Omental fat pad (tissue), 4 donors: ENCODE measurements around the gene DLG2. TPM values are rescaled to one million over a fixed set of nuclear protein-coding genes. Genes with fewer than 3 reads are reported as not detected.
"Not testable (repeated sequence)": the region's sequence is repeated elsewhere in the genome, so short reads cannot be mapped to it uniquely, and the experiment has no call there.

Source experiments
- ATAC-seq: fragments of 150-250 bp; one replicate; pipeline ENCODE4 v1.9.1; 2016; ENCODE audit warnings: mild to moderate bottlenecking, moderate library complexity; ENCODE audit not compliant: low FRiP score
- DNase-seq: peaks from one replicate; pipeline ENCODE4 v3.0.0-alpha.2; 2019; ENCODE audit warnings: low spot score
- total RNA-seq, 4 donors: library from RNA; depleted of rRNA; stranded (reverse); fragments of >200 nt; gene quantifications; one replicate each; pipeline ENCODE4 v1.1.0, GENCODE V29; 2016
- TF ChIP-seq, protein P1 (sequence below), 3 donors: fragments of 450-650 bp; IDR thresholded peaks; one replicate each; pipeline ENCODE4 v1.5.1; 2016 to 2017; ENCODE audit warnings: antibody characterized with exemption in 3 of 3, mild to moderate bottlenecking in 3 of 3, moderate library complexity in 2 of 3

The DLG2 gene
- total RNA-seq, 4 donors from 2014 or later: 4.8 to 13.2 (median 8.1) TPM

DNA sequence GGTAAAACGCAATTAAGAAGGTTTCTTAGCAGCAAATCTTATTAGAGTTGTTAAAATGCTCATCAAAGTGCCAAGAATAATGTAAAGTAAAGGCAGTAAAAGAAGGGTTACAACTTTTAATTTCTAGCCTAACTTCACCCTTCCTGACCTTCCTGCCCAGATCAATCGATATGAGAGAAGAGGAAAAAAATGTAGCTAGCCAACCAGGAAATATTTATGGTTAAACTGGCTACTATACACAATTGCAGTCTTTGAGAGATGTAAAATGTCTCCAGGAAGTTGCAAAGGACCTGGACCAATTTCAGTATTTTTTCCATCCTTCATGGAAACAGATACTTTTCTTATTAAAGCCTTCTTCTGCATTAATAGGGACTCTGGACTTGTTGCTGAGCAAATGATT, 2199.2 kb downstream of the DLG2 start:
- ATAC-seq (no peak), DNase-seq (no peak)
- TF ChIP-seq, protein P1, sequence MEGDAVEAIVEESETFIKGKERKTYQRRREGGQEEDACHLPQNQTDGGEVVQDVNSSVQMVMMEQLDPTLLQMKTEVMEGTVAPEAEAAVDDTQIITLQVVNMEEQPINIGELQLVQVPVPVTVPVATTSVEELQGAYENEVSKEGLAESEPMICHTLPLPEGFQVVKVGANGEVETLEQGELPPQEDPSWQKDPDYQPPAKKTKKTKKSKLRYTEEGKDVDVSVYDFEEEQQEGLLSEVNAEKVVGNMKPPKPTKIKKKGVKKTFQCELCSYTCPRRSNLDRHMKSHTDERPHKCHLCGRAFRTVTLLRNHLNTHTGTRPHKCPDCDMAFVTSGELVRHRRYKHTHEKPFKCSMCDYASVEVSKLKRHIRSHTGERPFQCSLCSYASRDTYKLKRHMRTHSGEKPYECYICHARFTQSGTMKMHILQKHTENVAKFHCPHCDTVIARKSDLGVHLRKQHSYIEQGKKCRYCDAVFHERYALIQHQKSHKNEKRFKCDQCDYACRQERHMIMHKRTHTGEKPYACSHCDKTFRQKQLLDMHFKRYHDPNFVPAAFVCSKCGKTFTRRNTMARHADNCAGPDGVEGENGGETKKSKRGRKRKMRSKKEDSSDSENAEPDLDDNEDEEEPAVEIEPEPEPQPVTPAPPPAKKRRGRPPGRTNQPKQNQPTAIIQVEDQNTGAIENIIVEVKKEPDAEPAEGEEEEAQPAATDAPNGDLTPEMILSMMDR (IDR thresholded peaks at IDR 0.05): no peak

- ATAC-seq (no peak), DNase-seq (no peak)
- TF ChIP-seq, protein P1 (IDR thresholded peaks at IDR 0.05): no peak
Observed at GRCh38 chr11:83427501-83427900, 2199.6 kb downstream of the DLG2 start.

DNA sequence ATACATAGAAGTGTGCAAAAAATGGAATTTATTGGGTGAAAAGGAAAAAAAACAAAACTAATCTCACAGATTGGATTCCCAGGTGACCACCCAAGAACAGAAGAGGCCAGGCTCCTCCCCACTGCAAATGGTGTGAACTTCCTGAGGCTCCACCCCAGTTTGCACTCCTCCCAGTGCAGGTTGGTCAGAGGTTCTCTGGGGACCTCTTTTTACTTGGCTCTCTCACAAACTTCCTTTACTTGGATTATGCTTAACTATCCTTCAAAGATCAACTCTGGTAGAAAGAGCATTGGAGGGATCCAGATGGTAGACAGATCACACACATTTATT, 2202.0 kb downstream of the DLG2 start:
- ATAC-seq: no peak
- TF ChIP-seq, protein P1 (IDR thresholded peaks at IDR 0.05): no peak
- DNase-seq: no peak

DNA sequence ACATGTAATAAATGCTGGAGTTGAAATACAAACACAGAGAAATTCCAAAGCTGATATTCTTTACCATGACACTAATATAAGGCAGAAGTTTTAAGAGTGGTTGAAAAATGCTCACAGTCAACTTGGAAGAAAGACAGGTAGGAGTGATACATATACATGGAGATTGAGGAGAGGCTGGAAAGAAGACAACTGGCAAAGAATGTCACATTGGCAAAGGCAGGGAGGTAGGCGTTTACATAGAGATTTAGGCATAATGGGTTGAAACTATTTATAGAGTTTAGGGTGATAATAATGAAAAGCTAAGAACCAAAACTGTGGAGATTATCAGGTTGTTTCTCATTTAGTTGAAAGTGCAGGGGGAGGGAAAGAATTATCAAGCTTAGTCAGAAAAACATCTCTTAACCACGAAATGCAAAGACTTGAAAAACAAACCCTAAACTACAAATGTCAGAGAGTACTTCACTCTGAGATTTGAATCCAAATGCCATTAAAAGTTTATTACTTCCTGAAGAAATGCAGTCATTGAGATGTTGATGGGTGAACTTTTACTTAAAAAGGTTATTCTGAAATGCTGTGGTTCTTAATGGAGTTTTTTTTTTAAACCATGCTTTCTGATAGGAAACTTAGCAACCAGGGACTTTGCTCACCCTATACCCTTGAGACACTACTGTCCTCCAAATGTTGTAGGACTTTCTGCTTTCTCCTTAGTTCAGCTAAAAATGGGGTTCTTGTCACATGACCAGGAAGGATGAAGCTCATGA, 2202.6 kb downstream of the DLG2 start:
- DNase-seq: no peak
- TF ChIP-seq, protein P1 (IDR thresholded peaks at IDR 0.05): no peak
- no peak for ATAC-seq

DNA sequence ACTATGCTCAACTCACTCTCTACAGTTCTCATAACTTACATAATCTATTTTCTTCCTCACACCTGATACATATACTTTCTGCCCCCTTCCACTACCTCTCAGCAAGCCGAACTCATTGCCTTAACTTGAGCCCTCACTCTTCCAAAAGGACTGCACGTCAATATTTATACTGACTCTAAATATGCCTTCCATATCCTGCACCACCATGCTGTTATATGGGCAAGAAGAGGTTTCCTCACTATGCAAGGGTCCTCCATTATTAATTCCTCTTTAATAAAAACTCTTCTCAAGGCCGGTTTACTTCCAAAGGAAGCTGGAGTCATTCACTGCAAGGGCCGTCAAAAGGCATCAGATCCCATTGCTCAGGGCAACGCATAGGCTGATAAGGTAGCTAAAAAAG, 2204.5 kb downstream of the DLG2 start:
- not testable (repeated sequence) for ATAC-seq, DNase-seq

- no peak for ATAC-seq
- DNase-seq: no peak
- TF ChIP-seq, protein P1 (IDR thresholded peaks at IDR 0.05): no peak
Observed at GRCh38 chr11:83410605-83411565, 2216.3 kb downstream of the DLG2 start.

DNA sequence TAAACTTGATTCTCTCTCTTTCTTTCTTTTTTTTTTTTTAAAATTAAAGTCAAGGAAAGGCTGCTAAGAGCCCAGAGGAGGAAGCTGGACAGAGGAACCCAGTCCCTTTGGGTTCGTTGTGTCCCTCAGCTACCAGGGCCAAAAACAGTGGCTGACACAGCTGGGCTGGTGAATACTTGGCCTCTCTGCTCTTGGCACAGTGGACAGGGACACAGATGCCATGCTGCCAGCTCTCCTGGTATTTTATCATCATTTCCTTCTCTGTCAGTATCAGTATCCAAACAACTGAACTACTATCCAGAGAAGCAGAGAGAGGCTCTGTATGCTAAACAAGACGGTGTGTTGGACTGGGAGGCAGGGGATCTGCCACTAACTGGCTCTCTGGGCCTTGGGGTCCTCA, 2217.3 kb downstream of the DLG2 start:
- TF ChIP-seq, protein P1 (IDR thresholded peaks at IDR 0.05): no peak
- no peak for ATAC-seq
- DNase-seq: no peak
